ENCODE results near the gene CACNA1G.
A peak's percentile ranks its signal among the peaks of the same experiment; 100 is the strongest.

Gene CACNA1G

DNA sequence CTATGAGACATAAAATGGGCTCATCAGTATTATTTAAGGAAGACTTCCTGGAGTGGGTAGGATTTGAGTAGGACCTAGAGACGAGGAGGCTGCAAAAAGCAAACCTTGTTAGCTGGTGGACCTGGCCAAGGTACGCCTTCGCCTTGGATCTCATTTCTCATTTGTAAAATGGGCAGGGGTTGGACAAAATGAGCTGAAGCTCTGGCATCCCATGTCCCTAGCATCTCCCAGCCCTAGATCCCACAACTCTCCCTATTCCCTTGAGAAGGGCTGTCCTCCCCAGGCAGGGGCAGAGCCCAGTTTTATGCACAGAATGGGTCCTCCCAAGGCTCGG lies 13.8 kb upstream of the CACNA1G start:
- POLR2A ChIA-PET (ENCODE audit: low non-redundant PET) = no interaction called here
- CTCF ChIA-PET = interaction anchor here (0.5 to 1.0 kb wide), 7 partner anchors 28 to 210 kb away, joined by 3 to 12 read pairs (median 4); no protein-coding TSS in a partner anchor
- TF ChIP-seq, protein P1, sequence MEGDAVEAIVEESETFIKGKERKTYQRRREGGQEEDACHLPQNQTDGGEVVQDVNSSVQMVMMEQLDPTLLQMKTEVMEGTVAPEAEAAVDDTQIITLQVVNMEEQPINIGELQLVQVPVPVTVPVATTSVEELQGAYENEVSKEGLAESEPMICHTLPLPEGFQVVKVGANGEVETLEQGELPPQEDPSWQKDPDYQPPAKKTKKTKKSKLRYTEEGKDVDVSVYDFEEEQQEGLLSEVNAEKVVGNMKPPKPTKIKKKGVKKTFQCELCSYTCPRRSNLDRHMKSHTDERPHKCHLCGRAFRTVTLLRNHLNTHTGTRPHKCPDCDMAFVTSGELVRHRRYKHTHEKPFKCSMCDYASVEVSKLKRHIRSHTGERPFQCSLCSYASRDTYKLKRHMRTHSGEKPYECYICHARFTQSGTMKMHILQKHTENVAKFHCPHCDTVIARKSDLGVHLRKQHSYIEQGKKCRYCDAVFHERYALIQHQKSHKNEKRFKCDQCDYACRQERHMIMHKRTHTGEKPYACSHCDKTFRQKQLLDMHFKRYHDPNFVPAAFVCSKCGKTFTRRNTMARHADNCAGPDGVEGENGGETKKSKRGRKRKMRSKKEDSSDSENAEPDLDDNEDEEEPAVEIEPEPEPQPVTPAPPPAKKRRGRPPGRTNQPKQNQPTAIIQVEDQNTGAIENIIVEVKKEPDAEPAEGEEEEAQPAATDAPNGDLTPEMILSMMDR (conservative IDR thresholded peaks at IDR 0.05; ENCODE audit: low read depth) = no peak
- no peak for DNase-seq (ENCODE audit: low spot score)
- H3K27ac ChIP-seq = peak overlapping the region; percentile 83

DNA sequence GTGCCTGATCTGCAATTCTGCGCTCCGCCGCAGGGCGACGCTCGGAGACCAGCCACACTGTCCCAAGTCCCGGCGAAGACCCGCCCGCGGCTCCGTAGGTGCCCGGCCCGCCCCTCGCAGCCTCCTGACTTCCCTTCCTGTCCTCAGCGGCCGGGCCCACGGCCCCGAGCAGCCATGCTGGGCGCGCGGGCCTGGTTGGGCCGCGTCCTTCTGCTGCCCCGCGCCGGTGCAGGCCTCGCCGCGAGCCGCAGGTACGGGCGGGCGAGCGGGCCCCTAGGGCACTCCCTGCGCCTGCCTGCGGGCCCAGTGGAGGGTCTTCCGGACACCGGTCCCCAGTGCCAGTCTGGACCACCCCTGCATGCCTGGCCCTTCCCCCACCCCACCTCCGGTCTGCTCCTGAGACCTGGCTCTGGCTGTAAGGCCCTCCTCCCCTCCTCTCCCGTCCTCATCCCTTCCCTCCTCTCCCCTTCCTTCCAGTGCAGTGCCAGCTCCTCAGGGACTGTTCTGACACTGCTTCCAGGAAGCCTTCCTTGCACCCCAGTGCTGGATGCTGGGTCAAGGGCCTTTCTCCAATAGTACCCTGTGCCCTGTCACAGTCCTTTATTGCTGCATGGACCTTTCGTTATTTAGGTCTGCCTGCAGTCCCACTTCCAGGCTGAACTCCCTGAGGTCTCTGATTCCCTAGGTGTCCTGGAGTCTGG lies 13.3 kb upstream of the CACNA1G start, which contains the start of gene SPATA20:
Gene SPATA20 (plus strand): TSS at position 140 of the 701 bp plus-strand sequence. CDS start 35 bp downstream, at position 175.
- POLR2A ChIA-PET (ENCODE audit: low non-redundant PET) = no interaction called here
- CTCF ChIA-PET = interaction anchor here (0.8 to 1.0 kb wide), 4 partner anchors 28 to 209 kb away, joined by 3 to 4 read pairs (median 3); no protein-coding TSS in a partner anchor
- peak; percentile 84 for DNase-seq (ENCODE audit: low spot score)
- TF ChIP-seq, protein P1 (conservative IDR thresholded peaks at IDR 0.05; ENCODE audit: low read depth) = peak; percentile 99
- H3K27ac ChIP-seq = peak within 1 kb of the TSS; percentile 83

DNA sequence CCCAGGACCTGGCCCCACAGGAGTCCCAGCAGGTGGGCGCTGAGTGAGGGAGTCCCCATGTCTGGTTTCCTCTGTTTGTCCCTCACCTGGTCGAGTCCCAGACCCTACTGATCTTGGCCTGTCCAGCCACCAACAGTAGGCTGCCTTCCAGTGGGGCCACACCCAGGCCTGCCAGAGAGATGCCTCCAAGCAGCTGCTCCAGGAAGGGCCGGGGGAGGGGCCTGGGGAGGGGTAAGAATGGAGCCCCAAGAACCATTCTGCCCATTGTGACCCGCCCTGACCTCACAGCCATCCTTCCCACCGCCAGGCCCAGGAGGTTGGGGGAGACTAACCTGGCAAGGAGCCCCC lies 12.8 kb upstream of the CACNA1G start:
- CTCF ChIA-PET = interaction anchor here (0.6 to 1.0 kb wide), 2 partner anchors 74 to 78 kb away, joined by 3 to 4 read pairs; no protein-coding TSS in a partner anchor
- TF ChIP-seq, protein P1 (conservative IDR thresholded peaks at IDR 0.05; ENCODE audit: low read depth) = no peak
- POLR2A ChIA-PET (ENCODE audit: low non-redundant PET) = interaction anchor here (0.7 kb wide), 1 partner anchor 41 kb away, joined by 3 read pairs; no protein-coding TSS in a partner anchor
- H3K27ac ChIP-seq = peak overlapping the region; percentile 83
- DNase-seq (ENCODE audit: low spot score) = no peak

DNA sequence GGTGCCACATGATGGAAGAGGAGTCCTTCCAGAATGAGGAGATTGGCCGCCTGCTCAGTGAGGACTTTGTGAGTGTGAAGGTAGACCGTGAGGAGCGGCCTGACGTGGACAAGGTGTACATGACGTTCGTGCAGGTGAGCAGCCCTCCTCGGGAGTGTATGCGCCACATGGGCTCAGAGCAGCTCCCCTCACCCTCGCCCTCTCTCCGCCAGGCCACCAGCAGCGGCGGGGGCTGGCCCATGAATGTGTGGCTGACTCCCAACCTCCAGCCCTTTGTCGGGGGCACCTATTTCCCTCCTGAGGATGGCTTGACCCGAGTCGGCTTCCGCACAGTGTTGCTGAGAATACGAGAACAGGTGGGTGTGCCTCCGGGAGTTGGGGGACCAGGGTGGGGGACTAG lies 11.7 kb upstream of the CACNA1G start:
- ChIA-PET POLR2A (ENCODE audit: low non-redundant PET) (no interaction called here), CTCF (interaction anchor here (0.6 to 1.0 kb wide), 3 partner anchors 78 to 152 kb away, joined by 3 to 4 read pairs (median 3); partner anchors contain the start of gene LRRC59)
- DNase-seq (ENCODE audit: low spot score) = no peak
- H3K27ac ChIP-seq = peak overlapping the region; percentile 83
- TF ChIP-seq, protein P1 (conservative IDR thresholded peaks at IDR 0.05; ENCODE audit: low read depth) = no peak

DNA sequence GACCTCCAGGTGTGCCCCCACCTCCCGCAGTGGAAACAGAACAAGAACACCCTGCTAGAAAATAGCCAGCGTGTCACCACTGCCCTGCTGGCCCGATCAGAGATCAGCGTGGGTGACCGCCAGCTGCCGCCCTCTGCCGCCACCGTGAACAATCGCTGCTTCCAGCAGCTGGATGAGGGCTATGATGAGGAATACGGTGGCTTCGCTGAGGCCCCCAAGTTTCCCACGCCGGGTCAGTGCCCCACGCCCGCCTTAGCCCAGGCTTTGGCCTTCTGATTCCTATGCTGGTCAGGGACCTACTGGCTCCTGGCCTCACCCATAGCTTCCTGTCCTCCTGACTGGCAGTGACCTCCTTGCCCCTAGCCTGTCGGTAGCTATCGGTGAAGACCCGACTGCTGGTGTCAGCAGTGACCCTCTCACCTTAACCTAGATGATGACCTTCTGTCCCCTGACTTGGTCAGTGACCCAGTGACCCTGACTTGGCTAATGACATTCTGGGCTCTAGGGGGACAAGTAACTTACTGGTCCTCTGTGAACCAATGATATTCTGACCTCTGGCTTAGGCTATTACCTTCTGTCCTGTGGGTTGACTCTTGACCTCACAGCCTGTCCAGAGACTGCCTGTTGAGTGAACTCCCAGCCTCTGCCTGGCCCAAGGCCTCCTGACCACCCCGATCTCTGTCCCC lies 11.1 kb upstream of the CACNA1G start:
- TF ChIP-seq, protein P1 (conservative IDR thresholded peaks at IDR 0.05; ENCODE audit: low read depth) = no peak
- CTCF ChIA-PET = interaction anchor here (0.5 to 1.6 kb wide), 6 partner anchors 65 to 371 kb away, joined by 3 to 4 read pairs (median 3); partner anchors contain the start of gene LRRC59
- no peak for DNase-seq (ENCODE audit: low spot score)
- POLR2A ChIA-PET (ENCODE audit: low non-redundant PET) = no interaction called here
- peak overlapping the region; percentile 83 for H3K27ac ChIP-seq

DNA sequence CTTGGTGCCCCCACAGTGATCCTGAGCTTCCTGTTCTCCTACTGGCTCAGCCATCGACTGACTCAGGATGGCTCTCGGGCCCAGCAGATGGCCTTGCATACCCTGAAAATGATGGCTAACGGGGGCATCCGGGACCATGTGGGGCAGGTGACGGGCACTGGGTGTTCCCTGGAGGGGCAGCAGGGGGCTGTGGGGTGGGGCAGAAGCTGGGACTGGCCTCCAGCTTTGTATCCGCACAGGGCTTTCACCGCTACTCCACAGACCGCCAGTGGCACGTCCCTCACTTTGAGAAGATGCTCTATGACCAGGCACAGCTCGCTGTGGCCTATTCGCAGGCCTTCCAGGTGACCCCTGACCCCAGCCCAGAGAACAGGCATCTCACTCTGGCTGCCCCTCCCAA lies 10.5 kb upstream of the CACNA1G start:
- DNase-seq (ENCODE audit: low spot score) = no peak
- ChIA-PET CTCF (interaction anchor here (0.5 to 1.6 kb wide), 7 partner anchors 15 to 371 kb away, joined by 3 to 11 read pairs (median 4); no protein-coding TSS in a partner anchor), POLR2A (ENCODE audit: low non-redundant PET) (no interaction called here)
- peak overlapping the region; percentile 83 for H3K27ac ChIP-seq
- TF ChIP-seq, protein P1 (conservative IDR thresholded peaks at IDR 0.05; ENCODE audit: low read depth) = no peak

Measured in RWPE1 (cell line).